Cardiac septum (tissue), 1 donor: Measurements from ENCODE around the gene DRGX. TPM values are rescaled to one million over a fixed set of nuclear protein-coding genes. Genes with fewer than 3 reads are reported as not detected.

Experiments
- DNase-seq: peaks from one replicate; pipeline ENCODE4 v3.0.0-alpha.2; 2020; ENCODE audit warnings: low spot score
- intact Hi-C: fragments of 100-400 bp; cut with DNase I; formaldehyde crosslinking; loops from one replicate; pipeline ENCODE4 v1.14.0; 2022
- total RNA-seq: library from RNA; stranded (reverse); fragmentation: NEBNext Ultra II Directional; extraction: Animal tissue kit (Norgen Biotek cat#: 25700); gene quantifications from one replicate; pipeline ENCODE4 v1.2.1, GENCODE V29; 2021
- donor health status: DM: no; HTN: no; CAD: no.

The DRGX gene
- total RNA-seq, 1 donor from 2014 or later = not detected

- peak; percentile 60 for DNase-seq
- intact Hi-C loops = no loop called here
Measured at GRCh38 chr10:49325916-49326783, 69.7 kb downstream of the DRGX start.

- DNase-seq = peak; percentile 66
- intact Hi-C loops = no loop called here
Measured at GRCh38 chr10:49325131-49325915, 70.6 kb downstream of the DRGX start.

- intact Hi-C loops = no loop called here
- peak; percentile 63 for DNase-seq
Measured at GRCh38 chr10:49324711-49325110, 71.2 kb downstream of the DRGX start.

GRCh38 chr10:49323896-49324270 lies 72.0 kb downstream of the DRGX start:
- intact Hi-C loops = no loop called here
- peak; percentile 53 for DNase-seq

- intact Hi-C loops = no loop called here
- peak; percentile 78 for DNase-seq
Measured at GRCh38 chr10:49323171-49323895, 72.6 kb downstream of the DRGX start.

GRCh38 chr10:49322371-49323170 lies 73.3 kb downstream of the DRGX start:
- peak; percentile 36 for DNase-seq
- intact Hi-C loops = no loop called here

GRCh38 chr10:49321021-49321420 lies 74.9 kb downstream of the DRGX start:
- no peak for DNase-seq
- intact Hi-C loops = no loop called here

GRCh38 chr10:49320191-49320590 lies 75.7 kb downstream of the DRGX start:
- DNase-seq = peak; percentile 59
- intact Hi-C loops = no loop called here

GRCh38 chr10:49319206-49319605 lies 76.7 kb downstream of the DRGX start:
- no peak for DNase-seq
- intact Hi-C loops = no loop called here

GRCh38 chr10:49318755-49319154 lies 77.1 kb downstream of the DRGX start:
- DNase-seq = peak; percentile 74

GRCh38 chr10:49318028-49318427 lies 77.9 kb downstream of the DRGX start:
- DNase-seq = peak; percentile 7
- intact Hi-C loops = no loop called here

More at GRCh38 chr10:49318755-49319154, 77.1 kb downstream of the DRGX start:
- intact Hi-C loops = no loop called here

GRCh38 chr10:49314806-49315205 lies 81.1 kb downstream of the DRGX start:
- peak; percentile 2 for DNase-seq
- intact Hi-C loops = no loop called here

Other genes starting within 250 kb of the DRGX start
- gene TMEM273, start 207.7 kb downstream of the DRGX start, total RNA-seq = 16.6 TPM
- gene C10orf71, start 96.9 kb downstream of the DRGX start, total RNA-seq = 163 TPM
- 21.6 TPM for gene ERCC6, start 143.0 kb upstream of the DRGX start, total RNA-seq
- gene SLC18A3, start 214.2 kb upstream of the DRGX start, total RNA-seq = not detected
- gene CHAT, start 217.9 kb upstream of the DRGX start, total RNA-seq = not detected